ENCODE measurements around the gene TTLL8. TPM values are rescaled to one million over a fixed set of nuclear protein-coding genes. Genes with fewer than 3 reads are reported as not detected.

Gene TTLL8
- polyA plus RNA-seq, 1 of the 3 experiments (the other 2 are of a cell fraction), result not detected

DNA sequence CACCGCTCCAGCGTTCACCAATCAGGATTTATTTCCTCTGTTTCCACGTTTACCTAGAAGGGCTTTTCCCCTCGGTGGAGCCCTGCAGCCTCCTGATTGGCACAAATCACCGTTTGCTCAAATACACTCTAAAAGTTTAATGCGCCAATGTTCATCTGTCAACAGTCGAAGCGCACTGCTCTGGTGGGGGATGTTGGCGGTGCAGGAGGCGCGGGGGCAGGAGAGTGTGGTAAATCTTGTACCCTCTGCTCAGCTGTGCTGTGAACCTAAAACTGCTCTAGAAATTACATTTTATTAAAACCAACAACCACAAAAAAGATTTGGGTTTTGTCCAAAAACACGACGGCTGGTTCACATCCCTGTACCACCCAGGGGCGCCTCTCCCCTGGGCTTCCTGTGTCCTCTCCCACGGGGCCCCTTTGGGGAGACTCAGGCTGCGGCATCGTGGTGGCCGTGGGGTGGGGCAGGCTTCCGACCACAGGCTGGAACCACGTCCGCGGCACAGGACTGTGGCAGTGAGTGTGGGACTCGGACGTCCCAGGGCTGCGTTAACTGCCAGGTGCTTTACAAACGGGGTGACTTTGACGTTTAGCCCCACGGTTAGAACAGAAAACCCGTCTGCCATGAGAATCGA, 13.5 kb downstream of the TTLL8 start (continued):
- TF ChIP-seq, protein P1, sequence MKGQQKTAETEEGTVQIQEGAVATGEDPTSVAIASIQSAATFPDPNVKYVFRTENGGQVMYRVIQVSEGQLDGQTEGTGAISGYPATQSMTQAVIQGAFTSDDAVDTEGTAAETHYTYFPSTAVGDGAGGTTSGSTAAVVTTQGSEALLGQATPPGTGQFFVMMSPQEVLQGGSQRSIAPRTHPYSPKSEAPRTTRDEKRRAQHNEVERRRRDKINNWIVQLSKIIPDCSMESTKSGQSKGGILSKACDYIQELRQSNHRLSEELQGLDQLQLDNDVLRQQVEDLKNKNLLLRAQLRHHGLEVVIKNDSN (IDR thresholded peaks at IDR 0.05; ENCODE audit: borderline replicate concordance, low read depth), result no peak
- TF ChIP-seq RXRA (IDR thresholded peaks at IDR 0.05; ENCODE audit: borderline replicate concordance, low read depth) (no peak), GATA2 (CRISPR knock-in tag; IDR thresholded peaks at IDR 0.05) (no peak), NFIC (IDR thresholded peaks at IDR 0.05; ENCODE audit: borderline replicate concordance) (no peak)

DNA sequence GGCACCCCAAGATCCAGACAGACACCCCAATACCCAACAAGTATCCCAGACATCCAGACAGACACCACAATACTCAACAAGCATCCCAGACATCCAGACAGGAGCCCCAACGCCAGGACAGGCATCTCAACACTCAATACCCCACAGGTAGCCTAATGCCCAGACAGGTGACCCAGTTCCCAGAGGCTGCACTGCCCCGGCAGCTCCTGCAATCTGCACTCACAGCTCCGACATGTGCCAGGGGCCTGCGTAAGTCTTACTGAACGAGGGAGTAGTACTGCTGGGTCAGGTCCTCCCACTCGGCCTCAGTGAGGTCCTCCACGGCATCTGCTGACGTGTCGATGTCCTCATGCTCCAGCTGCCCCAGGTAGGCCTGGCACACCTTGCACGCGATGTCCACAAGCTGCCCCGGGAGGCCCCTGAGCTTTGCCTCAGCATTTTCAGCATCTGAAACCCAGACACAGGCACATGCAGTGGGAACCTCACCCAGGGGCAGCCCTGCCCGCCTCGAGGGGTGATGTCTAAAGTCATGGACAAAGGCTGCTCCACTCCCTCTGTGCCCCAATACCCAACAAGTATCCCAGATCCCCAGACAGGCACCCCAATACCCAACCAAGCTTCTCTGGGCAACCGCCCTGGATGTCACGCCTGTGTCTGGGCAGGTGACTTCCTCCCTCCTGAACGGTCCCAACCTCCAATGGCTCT, 16.6 kb downstream of the TTLL8 start:
- CTCF ChIA-PET, result interaction anchor here (2.6 kb wide), 1 partner anchor 11 kb away, joined by 20 read pairs; no protein-coding TSS in a partner anchor
- TF ChIP-seq EZH2phosphoT487 (IDR thresholded peaks at IDR 0.05; ENCODE audit: borderline replicate concordance, low read depth) (no peak), EP300 (IDR thresholded peaks at IDR 0.05; ENCODE audit: borderline replicate concordance in 1 of 2, low read depth in 1 of 2, low read length in 1 of 2) (no peak), NRF1 (IDR thresholded peaks at IDR 0.05; ENCODE audit: low read depth, low read length) (no peak), CHD2 (IDR thresholded peaks at IDR 0.05; ENCODE audit: low read length, partially characterized antibody) (no peak), RFX5 (IDR thresholded peaks at IDR 0.05; ENCODE audit: low read length) (no peak), ZBTB33 (IDR thresholded peaks at IDR 0.05; ENCODE audit: borderline replicate concordance, low read depth) (no peak), RAD21 (IDR thresholded peaks at IDR 0.05; ENCODE audit: low read length) (no peak), GABPA (IDR thresholded peaks at IDR 0.05; ENCODE audit: low read depth) (no peak), ELF1 (IDR thresholded peaks at IDR 0.05) (no peak), NFIC (IDR thresholded peaks at IDR 0.05; ENCODE audit: borderline replicate concordance) (no peak), GATA2 (CRISPR knock-in tag; IDR thresholded peaks at IDR 0.05) (no peak), FOXM1 (IDR thresholded peaks at IDR 0.05; ENCODE audit: low read depth) (no peak)
- TF ChIP-seq, protein P2, sequence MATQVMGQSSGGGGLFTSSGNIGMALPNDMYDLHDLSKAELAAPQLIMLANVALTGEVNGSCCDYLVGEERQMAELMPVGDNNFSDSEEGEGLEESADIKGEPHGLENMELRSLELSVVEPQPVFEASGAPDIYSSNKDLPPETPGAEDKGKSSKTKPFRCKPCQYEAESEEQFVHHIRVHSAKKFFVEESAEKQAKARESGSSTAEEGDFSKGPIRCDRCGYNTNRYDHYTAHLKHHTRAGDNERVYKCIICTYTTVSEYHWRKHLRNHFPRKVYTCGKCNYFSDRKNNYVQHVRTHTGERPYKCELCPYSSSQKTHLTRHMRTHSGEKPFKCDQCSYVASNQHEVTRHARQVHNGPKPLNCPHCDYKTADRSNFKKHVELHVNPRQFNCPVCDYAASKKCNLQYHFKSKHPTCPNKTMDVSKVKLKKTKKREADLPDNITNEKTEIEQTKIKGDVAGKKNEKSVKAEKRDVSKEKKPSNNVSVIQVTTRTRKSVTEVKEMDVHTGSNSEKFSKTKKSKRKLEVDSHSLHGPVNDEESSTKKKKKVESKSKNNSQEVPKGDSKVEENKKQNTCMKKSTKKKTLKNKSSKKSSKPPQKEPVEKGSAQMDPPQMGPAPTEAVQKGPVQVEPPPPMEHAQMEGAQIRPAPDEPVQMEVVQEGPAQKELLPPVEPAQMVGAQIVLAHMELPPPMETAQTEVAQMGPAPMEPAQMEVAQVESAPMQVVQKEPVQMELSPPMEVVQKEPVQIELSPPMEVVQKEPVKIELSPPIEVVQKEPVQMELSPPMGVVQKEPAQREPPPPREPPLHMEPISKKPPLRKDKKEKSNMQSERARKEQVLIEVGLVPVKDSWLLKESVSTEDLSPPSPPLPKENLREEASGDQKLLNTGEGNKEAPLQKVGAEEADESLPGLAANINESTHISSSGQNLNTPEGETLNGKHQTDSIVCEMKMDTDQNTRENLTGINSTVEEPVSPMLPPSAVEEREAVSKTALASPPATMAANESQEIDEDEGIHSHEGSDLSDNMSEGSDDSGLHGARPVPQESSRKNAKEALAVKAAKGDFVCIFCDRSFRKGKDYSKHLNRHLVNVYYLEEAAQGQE (IDR thresholded peaks at IDR 0.05; ENCODE audit: low read depth, low read length), result no peak
- TF ChIP-seq, protein P3, sequence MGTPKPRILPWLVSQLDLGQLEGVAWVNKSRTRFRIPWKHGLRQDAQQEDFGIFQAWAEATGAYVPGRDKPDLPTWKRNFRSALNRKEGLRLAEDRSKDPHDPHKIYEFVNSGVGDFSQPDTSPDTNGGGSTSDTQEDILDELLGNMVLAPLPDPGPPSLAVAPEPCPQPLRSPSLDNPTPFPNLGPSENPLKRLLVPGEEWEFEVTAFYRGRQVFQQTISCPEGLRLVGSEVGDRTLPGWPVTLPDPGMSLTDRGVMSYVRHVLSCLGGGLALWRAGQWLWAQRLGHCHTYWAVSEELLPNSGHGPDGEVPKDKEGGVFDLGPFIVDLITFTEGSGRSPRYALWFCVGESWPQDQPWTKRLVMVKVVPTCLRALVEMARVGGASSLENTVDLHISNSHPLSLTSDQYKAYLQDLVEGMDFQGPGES (IDR thresholded peaks at IDR 0.05; ENCODE audit: low read depth, low read length), result no peak
- TF ChIP-seq, protein P1 (IDR thresholded peaks at IDR 0.05; ENCODE audit: borderline replicate concordance, low read depth), result no peak
- Histone ChIP-seq H3K27ac (ENCODE audit: low read depth in 2 of 2, low read length in 1 of 2) (no peak overlapping the region), H2AFZ (ENCODE audit: low read depth) (no peak overlapping the region), H4K20me1 (ENCODE audit: insufficient read depth) (no peaks in the 10 kb centered on the region), H3K79me2 (ENCODE audit: insufficient read depth) (no peaks in the 10 kb centered on the region), H3K4me1 (ENCODE audit: control insufficient read depth in 1 of 2, insufficient read depth in 2 of 2, low read depth in 1 of 2, low read length in 1 of 2) (no peaks in the 10 kb centered on the region), H3K9me2 (no peaks in the 10 kb centered on the region), H3K9me3 (no peaks in the 10 kb centered on the region; the same call in 1 of the 2 replicates), H3K4me2 (no peak overlapping the region), H3K9ac (no peak overlapping the region), H3K27me3 (ENCODE audit: insufficient read depth) (peaks cover 12% of the 10 kb centered on the region), H3F3A (replicated peaks; ENCODE audit: insufficient read depth) (no peaks in the 10 kb centered on the region), H3K36me3 (replicated peaks in 1 of 2; ENCODE audit: control insufficient read depth in 1 of 2, insufficient read depth in 2 of 2, low read length in 1 of 2) (no peaks in the 10 kb centered on the region), H3K4me3 (ENCODE audit: low read depth in 2 of 2, low read length in 1 of 2) (no peak overlapping the region)
- WGBS (ENCODE audit: low lambda C conversion rate), result 41% methylated on average over 7 of the region's 17 CpGs
- POLR2A ChIA-PET, result no interaction called here
- DNase-seq, result peak; percentile 19
